ENCODE measurements around the gene OGFOD3. TPM values are rescaled to one million over a fixed set of nuclear protein-coding genes. Genes with fewer than 3 reads are reported as not detected.

The OGFOD3 gene
- total and polyA plus RNA-seq, 2 experiments from 2014 or later = 9.6 to 24.6 TPM

DNA sequence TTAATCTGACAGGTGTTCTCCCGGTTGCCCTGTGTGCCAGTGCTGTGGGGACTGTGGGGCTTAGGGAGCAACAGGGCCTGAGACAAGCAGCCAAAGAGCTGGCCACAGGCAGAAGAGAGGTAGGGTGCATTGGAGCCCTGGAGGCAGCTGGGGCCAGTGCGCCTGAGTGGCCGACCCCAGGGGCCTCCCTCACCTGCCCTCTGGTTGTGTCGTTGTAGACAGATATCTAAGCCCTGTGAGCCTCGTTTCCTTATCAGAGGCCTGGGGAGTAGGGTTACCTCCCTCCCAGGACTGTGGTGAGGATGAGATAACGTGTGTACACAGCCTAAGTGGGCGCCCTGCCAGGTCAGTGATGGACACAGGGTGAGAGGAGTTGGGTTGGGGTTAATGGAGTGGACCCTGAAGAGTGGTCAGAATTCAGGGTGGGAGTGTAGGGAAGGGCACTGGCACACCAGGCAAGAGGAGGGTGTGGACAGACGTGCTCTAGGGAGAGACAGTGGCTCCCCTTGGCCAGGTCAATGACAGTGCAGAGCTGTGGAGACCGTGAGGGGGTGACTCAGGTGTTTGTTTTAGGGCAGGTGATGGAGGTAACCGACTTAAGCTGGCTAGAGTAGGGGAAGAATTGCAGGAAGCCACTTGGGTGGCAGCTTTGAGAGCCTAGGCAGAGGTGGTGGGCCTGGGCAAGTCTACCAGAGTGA is 43.6 kb upstream of the OGFOD3 start:
- Histone ChIP-seq H3K79me2 (replicated peaks; ENCODE audit: insufficient read depth) (peaks cover 10% of the 10 kb centered on the region), H3K36me3 (ENCODE audit: insufficient read depth) (peaks cover 4% of the 10 kb centered on the region; the same call in 1 of the 2 replicates), H3F3A (replicated peaks; ENCODE audit: low read depth) (peaks cover 16% of the 10 kb centered on the region; the same call in 1 of the 2 replicates), H3K27ac (ENCODE audit: low read depth) (no peak overlapping the region), H3K4me1 (ENCODE audit: insufficient read depth) (peaks cover 6% of the 10 kb centered on the region), H3K9me2 (ENCODE audit: insufficient read depth) (no peaks in the 10 kb centered on the region; the same call in 1 of the 2 replicates), H4K20me1 (replicated peaks; ENCODE audit: insufficient read depth) (peaks cover 6% of the 10 kb centered on the region), H3K4me2 (no peak overlapping the region), H3K4me3 (no peak overlapping the region), H3K27me3 (ENCODE audit: insufficient read depth) (no peaks in the 10 kb centered on the region), H2AFZ (no peak overlapping the region)
- no peak for TF ChIP-seq STAT1 (IDR thresholded peaks at IDR 0.05; ENCODE audit: unreplicated experiment)
- no peak for TF ChIP-seq JUNB (IDR thresholded peaks at IDR 0.05; ENCODE audit: unreplicated experiment)
- TF ChIP-seq, protein P1, sequence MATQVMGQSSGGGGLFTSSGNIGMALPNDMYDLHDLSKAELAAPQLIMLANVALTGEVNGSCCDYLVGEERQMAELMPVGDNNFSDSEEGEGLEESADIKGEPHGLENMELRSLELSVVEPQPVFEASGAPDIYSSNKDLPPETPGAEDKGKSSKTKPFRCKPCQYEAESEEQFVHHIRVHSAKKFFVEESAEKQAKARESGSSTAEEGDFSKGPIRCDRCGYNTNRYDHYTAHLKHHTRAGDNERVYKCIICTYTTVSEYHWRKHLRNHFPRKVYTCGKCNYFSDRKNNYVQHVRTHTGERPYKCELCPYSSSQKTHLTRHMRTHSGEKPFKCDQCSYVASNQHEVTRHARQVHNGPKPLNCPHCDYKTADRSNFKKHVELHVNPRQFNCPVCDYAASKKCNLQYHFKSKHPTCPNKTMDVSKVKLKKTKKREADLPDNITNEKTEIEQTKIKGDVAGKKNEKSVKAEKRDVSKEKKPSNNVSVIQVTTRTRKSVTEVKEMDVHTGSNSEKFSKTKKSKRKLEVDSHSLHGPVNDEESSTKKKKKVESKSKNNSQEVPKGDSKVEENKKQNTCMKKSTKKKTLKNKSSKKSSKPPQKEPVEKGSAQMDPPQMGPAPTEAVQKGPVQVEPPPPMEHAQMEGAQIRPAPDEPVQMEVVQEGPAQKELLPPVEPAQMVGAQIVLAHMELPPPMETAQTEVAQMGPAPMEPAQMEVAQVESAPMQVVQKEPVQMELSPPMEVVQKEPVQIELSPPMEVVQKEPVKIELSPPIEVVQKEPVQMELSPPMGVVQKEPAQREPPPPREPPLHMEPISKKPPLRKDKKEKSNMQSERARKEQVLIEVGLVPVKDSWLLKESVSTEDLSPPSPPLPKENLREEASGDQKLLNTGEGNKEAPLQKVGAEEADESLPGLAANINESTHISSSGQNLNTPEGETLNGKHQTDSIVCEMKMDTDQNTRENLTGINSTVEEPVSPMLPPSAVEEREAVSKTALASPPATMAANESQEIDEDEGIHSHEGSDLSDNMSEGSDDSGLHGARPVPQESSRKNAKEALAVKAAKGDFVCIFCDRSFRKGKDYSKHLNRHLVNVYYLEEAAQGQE (IDR thresholded peaks at IDR 0.05; ENCODE audit: unreplicated experiment) = no peak
- no peak for TF ChIP-seq POLR2AphosphoS5 (IDR thresholded peaks at IDR 0.05; ENCODE audit: low read depth)
- TF ChIP-seq CREB1 (CRISPR knock-in tag; IDR thresholded peaks at IDR 0.05; ENCODE audit: low read depth) = no peak
- TF ChIP-seq EZH2 (IDR thresholded peaks at IDR 0.05; ENCODE audit: low read depth, unreplicated experiment) = no peak
- no peak for TF ChIP-seq ZNF331 (CRISPR knock-in tag; IDR thresholded peaks at IDR 0.05; ENCODE audit: low read depth)
- no peak for TF ChIP-seq EZH2phosphoT487 (IDR thresholded peaks at IDR 0.05; ENCODE audit: unreplicated experiment)
- TF ChIP-seq, protein P2, sequence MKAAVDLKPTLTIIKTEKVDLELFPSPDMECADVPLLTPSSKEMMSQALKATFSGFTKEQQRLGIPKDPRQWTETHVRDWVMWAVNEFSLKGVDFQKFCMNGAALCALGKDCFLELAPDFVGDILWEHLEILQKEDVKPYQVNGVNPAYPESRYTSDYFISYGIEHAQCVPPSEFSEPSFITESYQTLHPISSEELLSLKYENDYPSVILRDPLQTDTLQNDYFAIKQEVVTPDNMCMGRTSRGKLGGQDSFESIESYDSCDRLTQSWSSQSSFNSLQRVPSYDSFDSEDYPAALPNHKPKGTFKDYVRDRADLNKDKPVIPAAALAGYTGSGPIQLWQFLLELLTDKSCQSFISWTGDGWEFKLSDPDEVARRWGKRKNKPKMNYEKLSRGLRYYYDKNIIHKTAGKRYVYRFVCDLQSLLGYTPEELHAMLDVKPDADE (IDR thresholded peaks at IDR 0.05) = no peak
- no peak for TF ChIP-seq NANOG (IDR thresholded peaks at IDR 0.05; ENCODE audit: borderline replicate concordance)
- TF ChIP-seq, protein P3, sequence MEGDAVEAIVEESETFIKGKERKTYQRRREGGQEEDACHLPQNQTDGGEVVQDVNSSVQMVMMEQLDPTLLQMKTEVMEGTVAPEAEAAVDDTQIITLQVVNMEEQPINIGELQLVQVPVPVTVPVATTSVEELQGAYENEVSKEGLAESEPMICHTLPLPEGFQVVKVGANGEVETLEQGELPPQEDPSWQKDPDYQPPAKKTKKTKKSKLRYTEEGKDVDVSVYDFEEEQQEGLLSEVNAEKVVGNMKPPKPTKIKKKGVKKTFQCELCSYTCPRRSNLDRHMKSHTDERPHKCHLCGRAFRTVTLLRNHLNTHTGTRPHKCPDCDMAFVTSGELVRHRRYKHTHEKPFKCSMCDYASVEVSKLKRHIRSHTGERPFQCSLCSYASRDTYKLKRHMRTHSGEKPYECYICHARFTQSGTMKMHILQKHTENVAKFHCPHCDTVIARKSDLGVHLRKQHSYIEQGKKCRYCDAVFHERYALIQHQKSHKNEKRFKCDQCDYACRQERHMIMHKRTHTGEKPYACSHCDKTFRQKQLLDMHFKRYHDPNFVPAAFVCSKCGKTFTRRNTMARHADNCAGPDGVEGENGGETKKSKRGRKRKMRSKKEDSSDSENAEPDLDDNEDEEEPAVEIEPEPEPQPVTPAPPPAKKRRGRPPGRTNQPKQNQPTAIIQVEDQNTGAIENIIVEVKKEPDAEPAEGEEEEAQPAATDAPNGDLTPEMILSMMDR (conservative IDR thresholded peaks at IDR 0.05; ENCODE audit: low read depth in 2 of 2) = no peak
- TF ChIP-seq, protein P4, sequence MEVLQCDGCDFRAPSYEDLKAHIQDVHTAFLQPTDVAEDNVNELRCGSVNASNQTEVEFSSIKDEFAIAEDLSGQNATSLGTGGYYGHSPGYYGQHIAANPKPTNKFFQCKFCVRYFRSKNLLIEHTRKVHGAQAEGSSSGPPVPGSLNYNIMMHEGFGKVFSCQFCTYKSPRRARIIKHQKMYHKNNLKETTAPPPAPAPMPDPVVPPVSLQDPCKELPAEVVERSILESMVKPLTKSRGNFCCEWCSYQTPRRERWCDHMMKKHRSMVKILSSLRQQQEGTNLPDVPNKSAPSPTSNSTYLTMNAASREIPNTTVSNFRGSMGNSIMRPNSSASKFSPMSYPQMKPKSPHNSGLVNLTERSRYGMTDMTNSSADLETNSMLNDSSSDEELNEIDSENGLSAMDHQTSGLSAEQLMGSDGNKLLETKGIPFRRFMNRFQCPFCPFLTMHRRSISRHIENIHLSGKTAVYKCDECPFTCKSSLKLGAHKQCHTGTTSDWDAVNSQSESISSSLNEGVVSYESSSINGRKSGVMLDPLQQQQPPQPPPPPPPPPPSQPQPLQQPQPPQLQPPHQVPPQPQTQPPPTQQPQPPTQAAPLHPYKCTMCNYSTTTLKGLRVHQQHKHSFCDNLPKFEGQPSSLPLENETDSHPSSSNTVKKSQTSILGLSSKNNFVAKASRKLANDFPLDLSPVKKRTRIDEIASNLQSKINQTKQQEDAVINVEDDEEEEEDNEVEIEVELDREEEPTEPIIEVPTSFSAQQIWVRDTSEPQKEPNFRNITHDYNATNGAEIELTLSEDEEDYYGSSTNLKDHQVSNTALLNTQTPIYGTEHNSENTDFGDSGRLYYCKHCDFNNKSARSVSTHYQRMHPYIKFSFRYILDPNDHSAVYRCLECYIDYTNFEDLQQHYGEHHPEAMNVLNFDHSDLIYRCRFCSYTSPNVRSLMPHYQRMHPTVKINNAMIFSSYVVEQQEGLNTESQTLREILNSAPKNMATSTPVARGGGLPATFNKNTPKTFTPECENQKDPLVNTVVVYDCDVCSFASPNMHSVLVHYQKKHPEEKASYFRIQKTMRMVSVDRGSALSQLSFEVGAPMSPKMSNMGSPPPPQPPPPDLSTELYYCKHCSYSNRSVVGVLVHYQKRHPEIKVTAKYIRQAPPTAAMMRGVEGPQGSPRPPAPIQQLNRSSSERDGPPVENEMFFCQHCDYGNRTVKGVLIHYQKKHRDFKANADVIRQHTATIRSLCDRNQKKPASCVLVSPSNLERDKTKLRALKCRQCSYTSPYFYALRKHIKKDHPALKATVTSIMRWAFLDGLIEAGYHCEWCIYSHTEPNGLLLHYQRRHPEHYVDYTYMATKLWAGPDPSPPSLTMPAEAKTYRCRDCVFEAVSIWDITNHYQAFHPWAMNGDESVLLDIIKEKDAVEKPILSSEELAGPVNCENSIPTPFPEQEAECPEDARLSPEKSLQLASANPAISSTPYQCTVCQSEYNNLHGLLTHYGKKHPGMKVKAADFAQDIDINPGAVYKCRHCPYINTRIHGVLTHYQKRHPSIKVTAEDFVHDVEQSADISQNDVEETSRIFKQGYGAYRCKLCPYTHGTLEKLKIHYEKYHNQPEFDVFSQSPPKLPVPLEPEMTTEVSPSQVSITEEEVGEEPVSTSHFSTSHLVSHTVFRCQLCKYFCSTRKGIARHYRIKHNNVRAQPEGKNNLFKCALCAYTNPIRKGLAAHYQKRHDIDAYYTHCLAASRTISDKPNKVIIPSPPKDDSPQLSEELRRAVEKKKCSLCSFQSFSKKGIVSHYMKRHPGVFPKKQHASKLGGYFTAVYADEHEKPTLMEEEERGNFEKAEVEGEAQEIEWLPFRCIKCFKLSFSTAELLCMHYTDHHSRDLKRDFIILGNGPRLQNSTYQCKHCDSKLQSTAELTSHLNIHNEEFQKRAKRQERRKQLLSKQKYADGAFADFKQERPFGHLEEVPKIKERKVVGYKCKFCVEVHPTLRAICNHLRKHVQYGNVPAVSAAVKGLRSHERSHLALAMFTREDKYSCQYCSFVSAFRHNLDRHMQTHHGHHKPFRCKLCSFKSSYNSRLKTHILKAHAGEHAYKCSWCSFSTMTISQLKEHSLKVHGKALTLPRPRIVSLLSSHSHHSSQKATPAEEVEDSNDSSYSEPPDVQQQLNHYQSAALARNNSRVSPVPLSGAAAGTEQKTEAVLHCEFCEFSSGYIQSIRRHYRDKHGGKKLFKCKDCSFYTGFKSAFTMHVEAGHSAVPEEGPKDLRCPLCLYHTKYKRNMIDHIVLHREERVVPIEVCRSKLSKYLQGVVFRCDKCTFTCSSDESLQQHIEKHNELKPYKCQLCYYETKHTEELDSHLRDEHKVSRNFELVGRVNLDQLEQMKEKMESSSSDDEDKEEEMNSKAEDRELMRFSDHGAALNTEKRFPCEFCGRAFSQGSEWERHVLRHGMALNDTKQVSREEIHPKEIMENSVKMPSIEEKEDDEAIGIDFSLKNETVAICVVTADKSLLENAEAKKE (CRISPR knock-in tag; IDR thresholded peaks at IDR 0.05) = no peak
- no peak for TF ChIP-seq ZNF114 (CRISPR knock-in tag; IDR thresholded peaks at IDR 0.05)
- ATAC-seq = no peak
- Mint-ChIP-seq H3K4me1 (peaks cover 10% of the 10 kb centered on the region), H3K27ac (peak overlapping the region; percentile 28; the same call in 1 of the 2 replicates), H3K4me3 (no peak overlapping the region), H3K36me3 (ENCODE audit: low read depth) (peaks cover 55% of the 10 kb centered on the region), H3K9me3 (no peaks in the 10 kb centered on the region; the same call in 2 of the 3 replicates), H3K27me3 (ENCODE audit: insufficient read depth, low read depth, poor library complexity) (peaks cover 12% of the 10 kb centered on the region)
- no peak for DNase-seq (ENCODE audit: low spot score)
